MM.1S (cell line): Measurements from ENCODE around the gene EP400.

Experiments used
- DNase-seq: peaks from one replicate; pipeline ENCODE4 v3.0.0-alpha.2; 2015
- H2AFZ ChIP-seq: fragments of 300-600 bp; sonication (generic); 2 replicates; pipeline ENCODE4 v1.6.0; 2016; ENCODE audit warnings: antibody characterized with exemption, low read length
- H3F3A ChIP-seq: fragments of 300-600 bp; sonication (generic); 2 replicates; pipeline ENCODE4 v1.6.1; 2016; ENCODE audit warnings: mild to moderate bottlenecking, antibody characterized with exemption, low read length, moderate library complexity, mixed read lengths; ENCODE audit not compliant: insufficient read depth
- H3K27ac ChIP-seq: fragments of 300-600 bp; sonication (generic); 2 replicates; pipeline ENCODE4 v1.5.1; 2016; ENCODE audit warnings: mild to moderate bottlenecking, low read length
- H3K27me3 ChIP-seq: fragments of 300-600 bp; sonication (generic); replicated peaks from 2 replicates; pipeline ENCODE4 v1.6.0; 2016; ENCODE audit warnings: low read length; ENCODE audit not compliant: insufficient read depth
- H3K36me3 ChIP-seq: fragments of 300-600 bp; sonication (generic); replicated peaks from 2 replicates; pipeline ENCODE4 v1.6.1; 2016; ENCODE audit warnings: mild to moderate bottlenecking, low read length, mixed read lengths; ENCODE audit not compliant: insufficient read depth
- H3K4me1 ChIP-seq: fragments of 300-600 bp; sonication (generic); 2 replicates; pipeline ENCODE4 v1.6.1; 2016; ENCODE audit warnings: low read length, mixed read lengths
- H3K4me2 ChIP-seq: fragments of 300-600 bp; sonication (generic); 2 replicates; pipeline ENCODE4 v1.6.0; 2016; ENCODE audit warnings: low read depth, low read length
- H3K4me3 ChIP-seq: fragments of 300-600 bp; sonication (generic); 2 replicates; pipeline ENCODE4 v1.5.1; 2016; ENCODE audit warnings: low read length, mixed read lengths
- H3K79me2 ChIP-seq: fragments of 300-600 bp; sonication (generic); 2 replicates; pipeline ENCODE4 v1.6.1; 2016; ENCODE audit warnings: mixed run types, low read length, mixed read lengths
- H3K9ac ChIP-seq: fragments of 300-600 bp; sonication (generic); 2 replicates; pipeline ENCODE4 v1.6.1; 2016; ENCODE audit warnings: low read length, mixed read lengths
- H3K9me2 ChIP-seq: fragments of 300-600 bp; sonication (generic); replicated peaks from 2 replicates; pipeline ENCODE4 v1.6.1; 2016; ENCODE audit warnings: mild to moderate bottlenecking, low read length, mixed read lengths; ENCODE audit not compliant: insufficient read depth
- H3K9me3 ChIP-seq: fragments of 300-600 bp; sonication (generic); replicated peaks from 2 replicates; pipeline ENCODE4 v1.6.1; 2016; ENCODE audit warnings: mild to moderate bottlenecking, low read length, mixed read lengths; ENCODE audit not compliant: insufficient read depth
- H4K20me1 ChIP-seq: fragments of 300-600 bp; sonication (generic); 2 replicates; pipeline ENCODE4 v1.6.1; 2016; ENCODE audit warnings: mild to moderate bottlenecking, low read length, moderate library complexity, mixed read lengths; ENCODE audit not compliant: insufficient read depth
- EZH2 ChIP-seq: fragments of 300-600 bp; sonication (generic); optimal IDR thresholded peaks from 2 replicates; pipeline ENCODE3; 2017; ENCODE audit warnings: low read depth, mild to moderate bottlenecking, antibody characterized with exemption, low read length, mixed read lengths
- EZH2phosphoT487 ChIP-seq: fragments of 300-600 bp; sonication (generic); IDR thresholded peaks from 2 replicates; pipeline ENCODE4 v1.6.1; 2018; ENCODE audit warnings: antibody characterized with exemption, low read length
- TF ChIP-seq, protein P1 (sequence below): fragments of 300-600 bp; sonication (generic); IDR thresholded peaks from 2 replicates; pipeline ENCODE4 v1.5.1; 2016; ENCODE audit warnings: antibody characterized with exemption, low read length, mixed read lengths

EP400 gene

DNA sequence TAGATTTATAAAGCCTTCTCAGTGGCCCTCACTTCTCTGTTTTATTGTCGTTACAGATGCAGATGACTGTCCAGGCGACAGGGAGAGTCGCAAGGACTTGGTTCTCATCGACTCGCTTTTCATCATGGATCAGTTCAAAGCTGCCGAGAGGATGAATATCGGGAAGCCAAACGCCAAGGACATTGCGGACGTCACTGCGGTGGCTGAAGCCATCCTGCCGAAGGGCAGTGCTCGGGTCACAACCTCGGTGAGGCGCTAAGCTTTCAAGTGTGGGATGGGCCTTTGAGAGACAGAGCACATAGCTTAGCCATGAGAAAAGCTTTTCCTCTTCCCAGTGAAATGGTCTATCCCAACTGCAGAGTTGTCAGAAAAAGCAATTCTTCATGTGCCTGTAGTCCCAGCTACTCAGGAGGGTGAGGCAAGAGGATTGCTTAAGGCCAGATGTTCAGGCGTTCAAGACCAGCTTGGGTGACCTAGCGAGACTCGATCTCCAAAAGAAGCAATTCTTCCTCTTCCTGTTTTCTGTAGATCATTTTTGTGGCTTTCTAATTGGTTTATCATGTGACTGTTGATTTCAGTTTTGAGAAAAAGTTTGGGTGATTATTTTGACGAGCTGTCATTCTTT, 56.4 kb downstream of the EP400 start:
- H3K27me3 ChIP-seq = no peaks in the 10 kb centered on the region
- H3K36me3 ChIP-seq = no peaks in the 10 kb centered on the region
- no peaks in the 10 kb centered on the region for H3K79me2 ChIP-seq
- H3K9me3 ChIP-seq = no peaks in the 10 kb centered on the region
- no peak for DNase-seq
- no peaks in the 10 kb centered on the region for H3F3A ChIP-seq
- no peak overlapping the region for H3K4me3 ChIP-seq
- H4K20me1 ChIP-seq = no peaks in the 10 kb centered on the region
- H3K4me2 ChIP-seq = no peak overlapping the region
- no peak overlapping the region for H3K27ac ChIP-seq
- no peaks in the 10 kb centered on the region for H3K4me1 ChIP-seq
- no peak overlapping the region for H2AFZ ChIP-seq
- TF ChIP-seq EZH2 (no peak), EZH2phosphoT487 (no peak)
- TF ChIP-seq, protein P1, sequence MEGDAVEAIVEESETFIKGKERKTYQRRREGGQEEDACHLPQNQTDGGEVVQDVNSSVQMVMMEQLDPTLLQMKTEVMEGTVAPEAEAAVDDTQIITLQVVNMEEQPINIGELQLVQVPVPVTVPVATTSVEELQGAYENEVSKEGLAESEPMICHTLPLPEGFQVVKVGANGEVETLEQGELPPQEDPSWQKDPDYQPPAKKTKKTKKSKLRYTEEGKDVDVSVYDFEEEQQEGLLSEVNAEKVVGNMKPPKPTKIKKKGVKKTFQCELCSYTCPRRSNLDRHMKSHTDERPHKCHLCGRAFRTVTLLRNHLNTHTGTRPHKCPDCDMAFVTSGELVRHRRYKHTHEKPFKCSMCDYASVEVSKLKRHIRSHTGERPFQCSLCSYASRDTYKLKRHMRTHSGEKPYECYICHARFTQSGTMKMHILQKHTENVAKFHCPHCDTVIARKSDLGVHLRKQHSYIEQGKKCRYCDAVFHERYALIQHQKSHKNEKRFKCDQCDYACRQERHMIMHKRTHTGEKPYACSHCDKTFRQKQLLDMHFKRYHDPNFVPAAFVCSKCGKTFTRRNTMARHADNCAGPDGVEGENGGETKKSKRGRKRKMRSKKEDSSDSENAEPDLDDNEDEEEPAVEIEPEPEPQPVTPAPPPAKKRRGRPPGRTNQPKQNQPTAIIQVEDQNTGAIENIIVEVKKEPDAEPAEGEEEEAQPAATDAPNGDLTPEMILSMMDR = no peak
- H3K9ac ChIP-seq = no peak overlapping the region
- no peaks in the 10 kb centered on the region for H3K9me2 ChIP-seq

DNA sequence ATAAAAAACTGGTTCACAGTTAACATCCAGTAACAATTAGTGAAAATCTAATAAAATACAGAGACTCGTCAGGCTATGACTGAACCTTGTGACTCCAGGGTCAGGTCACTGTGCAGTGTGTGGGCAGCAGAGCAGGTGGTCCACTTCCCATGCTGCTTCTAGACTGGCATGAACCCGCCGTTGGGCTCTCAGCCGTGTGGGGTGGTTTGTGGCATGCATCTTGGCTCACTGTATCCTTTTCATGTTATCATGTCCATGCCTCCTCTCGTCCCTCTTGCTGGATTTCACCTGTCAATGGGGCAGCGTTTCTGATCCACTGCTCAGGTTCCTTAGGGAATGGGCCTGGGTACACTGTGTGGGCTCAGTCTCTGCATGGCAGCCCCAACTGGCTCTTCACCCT, 57.3 kb downstream of the EP400 start:
- H4K20me1 ChIP-seq = no peaks in the 10 kb centered on the region
- no peaks in the 10 kb centered on the region for H3K36me3 ChIP-seq
- H2AFZ ChIP-seq = no peak overlapping the region
- no peaks in the 10 kb centered on the region for H3K4me1 ChIP-seq
- no peaks in the 10 kb centered on the region for H3F3A ChIP-seq
- no peaks in the 10 kb centered on the region for H3K9me2 ChIP-seq
- no peak overlapping the region for H3K27ac ChIP-seq
- no peak overlapping the region for H3K4me3 ChIP-seq
- H3K9me3 ChIP-seq = no peaks in the 10 kb centered on the region
- no peak for DNase-seq
- no peak overlapping the region for H3K4me2 ChIP-seq
- no peaks in the 10 kb centered on the region for H3K27me3 ChIP-seq
- TF ChIP-seq EZH2phosphoT487 (no peak), EZH2 (no peak)
- TF ChIP-seq, protein P1 = no peak
- H3K9ac ChIP-seq = no peak overlapping the region
- H3K79me2 ChIP-seq = no peaks in the 10 kb centered on the region

DNA sequence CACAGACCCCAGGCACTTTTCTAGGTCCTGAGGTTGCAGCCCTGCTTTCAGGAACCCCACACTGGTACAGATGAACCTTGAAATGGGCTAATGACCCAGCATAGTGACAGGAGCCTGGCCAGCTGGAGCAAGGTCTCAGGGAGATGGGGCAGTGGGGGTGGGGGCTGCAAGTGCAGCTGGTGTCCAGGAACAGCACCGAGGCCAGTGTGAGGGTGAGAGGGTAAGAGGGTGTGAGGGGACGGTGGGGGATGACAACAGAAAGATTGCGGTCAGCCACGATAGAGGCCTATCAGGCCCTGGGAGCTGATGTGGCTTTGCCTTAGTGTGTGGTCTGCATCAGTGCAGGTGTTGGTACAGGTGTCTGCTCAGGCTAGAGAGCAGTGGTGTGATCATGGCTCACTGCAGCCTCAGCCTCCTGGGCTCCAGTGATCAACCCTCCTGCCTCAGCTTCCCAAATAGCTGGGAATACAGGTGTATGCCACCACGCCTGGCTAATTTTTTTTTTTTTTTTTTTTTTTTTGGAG, 59.7 kb downstream of the EP400 start:
- Histone ChIP-seq H2AFZ (no peak overlapping the region), H3K9ac (no peak overlapping the region), H3K79me2 (no peaks in the 10 kb centered on the region), H3K27ac (no peak overlapping the region), H4K20me1 (no peaks in the 10 kb centered on the region), H3F3A (no peaks in the 10 kb centered on the region), H3K9me2 (no peaks in the 10 kb centered on the region), H3K9me3 (no peaks in the 10 kb centered on the region), H3K36me3 (no peaks in the 10 kb centered on the region), H3K4me2 (no peak overlapping the region), H3K4me3 (no peak overlapping the region), H3K27me3 (no peaks in the 10 kb centered on the region), H3K4me1 (no peaks in the 10 kb centered on the region)
- TF ChIP-seq EZH2phosphoT487 (no peak), EZH2 (no peak)
- TF ChIP-seq, protein P1 = no peak
- no peak for DNase-seq
